ENCODE results near the gene NACC2.

The NACC2 gene

DNA sequence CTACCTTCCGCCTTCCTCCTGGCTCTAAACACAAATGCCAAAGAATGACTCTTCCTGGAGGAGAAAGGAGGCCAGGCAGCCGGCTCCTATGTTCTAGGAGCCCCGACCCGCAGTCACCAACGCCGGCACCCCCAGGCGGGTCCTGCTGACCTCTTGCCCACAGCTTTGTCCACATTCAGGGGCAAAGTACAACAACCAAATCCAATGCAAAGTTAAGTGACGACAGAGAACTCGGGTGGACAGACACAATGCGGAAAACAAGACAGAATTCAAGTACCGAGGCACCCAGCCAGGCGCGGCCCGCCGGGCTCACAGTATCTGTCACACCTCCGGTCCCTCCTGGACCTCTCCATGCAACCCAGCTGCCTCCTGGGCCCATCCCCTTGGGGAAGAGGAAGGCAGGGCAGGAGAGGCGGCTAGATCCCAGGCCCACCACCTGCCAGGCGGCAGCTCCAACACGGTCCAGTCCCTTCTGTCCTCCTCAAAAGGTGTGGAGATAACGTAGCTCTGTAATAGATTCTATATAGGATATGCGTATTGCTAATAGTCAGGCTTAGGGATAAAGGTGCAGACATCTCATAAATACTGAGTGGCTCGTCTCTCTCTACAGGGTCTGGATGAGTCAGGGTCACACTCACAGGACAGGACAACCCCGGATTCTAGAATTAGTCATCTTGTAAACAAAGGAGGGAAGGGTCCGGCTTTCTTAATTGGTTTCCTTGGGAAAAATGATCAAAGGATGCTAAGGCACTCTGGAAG, 87.0 kb downstream of the NACC2 start:
- Histone ChIP-seq H3K4me3 (no peak overlapping the region), H3K27ac (peak overlapping the region in 15 of 21 experiments; percentile 1 to 73 (median 47))

DNA sequence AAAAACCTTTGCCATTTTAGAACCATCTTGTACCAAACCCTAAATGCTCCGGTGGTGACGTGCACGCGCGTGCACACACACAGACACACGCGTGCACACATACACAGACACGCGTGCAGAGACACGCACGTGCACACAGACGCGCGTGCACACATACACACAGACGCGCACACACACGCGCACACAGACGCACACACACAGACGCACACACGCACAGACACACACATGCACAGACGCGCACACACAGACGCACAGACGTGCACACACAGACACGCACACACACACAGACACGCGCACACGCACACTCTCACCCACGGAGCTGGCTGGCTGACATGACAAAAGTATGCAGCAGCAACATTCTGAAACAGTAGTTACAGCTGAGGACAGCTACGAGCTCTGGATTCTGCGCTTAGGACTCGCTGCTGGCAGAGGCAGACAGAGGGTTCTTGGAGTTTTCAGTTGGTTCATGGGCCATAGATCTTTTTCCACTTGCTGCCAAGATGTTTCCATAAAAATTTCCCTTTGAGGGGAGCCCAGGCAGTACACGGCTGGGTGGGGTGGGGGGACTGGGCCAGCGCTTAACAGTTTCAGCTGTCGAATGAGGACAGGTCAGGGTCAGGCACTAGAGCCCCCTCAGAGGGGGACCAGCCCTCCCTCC, 87.7 kb downstream of the NACC2 start:
- Histone ChIP-seq H3K4me3 (no peak overlapping the region), H3K27ac (peak overlapping the region in 13 of 21 experiments; percentile 2 to 73 (median 48))

DNA sequence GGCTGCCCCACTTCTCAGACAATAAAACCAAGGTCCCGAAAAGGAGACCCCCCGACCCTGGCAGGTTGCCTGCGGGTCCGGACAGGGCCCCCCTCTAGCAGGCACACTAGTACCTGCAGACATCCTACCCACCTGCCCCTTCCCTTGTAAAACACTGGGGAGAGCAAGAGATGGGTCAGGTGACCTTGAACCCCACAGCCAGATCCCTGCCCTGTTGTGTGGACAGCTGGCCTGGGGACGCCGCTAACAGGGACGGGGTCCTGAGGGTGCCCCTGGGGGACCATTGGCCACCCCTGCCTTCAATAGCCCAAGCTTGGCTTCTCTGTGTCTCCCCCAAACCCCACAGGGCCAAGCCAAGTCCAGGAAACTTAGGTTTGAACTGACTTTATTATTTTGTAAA, 88.9 kb downstream of the NACC2 start:
- no peak overlapping the region for H3K4me3 ChIP-seq

DNA sequence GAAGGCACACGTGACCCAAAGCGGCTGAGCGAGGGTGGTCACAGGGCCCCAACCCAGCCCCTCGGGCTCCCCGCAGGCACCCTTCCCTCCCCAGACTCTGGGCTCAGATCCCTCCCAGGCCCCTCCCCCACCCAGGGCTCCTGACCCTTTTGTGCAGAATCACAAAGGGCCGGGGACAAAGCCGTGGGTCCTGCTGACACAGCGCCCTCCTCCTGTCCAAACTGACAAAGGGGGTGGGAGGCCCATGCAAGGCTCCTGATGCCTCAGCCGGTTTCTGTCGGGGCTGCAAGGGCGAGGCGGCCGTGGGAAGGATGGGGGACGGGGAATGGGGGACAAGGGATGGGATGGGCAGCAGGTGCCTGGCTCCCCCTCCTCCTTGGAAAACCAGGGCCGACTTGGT, 90.4 kb downstream of the NACC2 start:
- Histone ChIP-seq H3K4me3 (no peak overlapping the region), H3K27ac (no peak overlapping the region)

More for the DNA sequence above, 88.9 kb downstream of the NACC2 start:
- H3K27ac ChIP-seq, result no peak overlapping the region

DNA sequence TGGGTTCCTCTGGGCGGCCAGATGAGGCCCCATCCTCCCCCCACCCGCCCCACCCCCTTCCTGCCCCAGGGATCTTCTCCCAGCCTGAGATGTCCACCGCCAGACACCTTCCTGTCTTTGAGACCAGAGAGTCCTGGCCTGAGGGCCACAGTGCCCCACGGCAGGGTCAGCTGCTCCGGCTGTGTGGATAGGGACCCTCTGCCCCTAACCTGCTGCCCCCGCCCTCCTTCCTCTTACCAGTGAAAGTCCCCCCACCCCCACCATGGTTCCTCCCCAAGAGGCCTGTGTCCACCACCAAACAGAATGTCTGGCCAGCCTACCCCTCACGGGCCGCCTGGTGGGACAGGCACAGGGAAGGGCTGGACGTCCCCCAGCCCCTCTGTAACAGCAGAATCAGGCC, 90.9 kb downstream of the NACC2 start:
- Histone ChIP-seq H3K4me3 (no peak overlapping the region), H3K27ac (peak overlapping the region in 3 of 21 experiments; percentile 18 to 36 (median 19))

DNA sequence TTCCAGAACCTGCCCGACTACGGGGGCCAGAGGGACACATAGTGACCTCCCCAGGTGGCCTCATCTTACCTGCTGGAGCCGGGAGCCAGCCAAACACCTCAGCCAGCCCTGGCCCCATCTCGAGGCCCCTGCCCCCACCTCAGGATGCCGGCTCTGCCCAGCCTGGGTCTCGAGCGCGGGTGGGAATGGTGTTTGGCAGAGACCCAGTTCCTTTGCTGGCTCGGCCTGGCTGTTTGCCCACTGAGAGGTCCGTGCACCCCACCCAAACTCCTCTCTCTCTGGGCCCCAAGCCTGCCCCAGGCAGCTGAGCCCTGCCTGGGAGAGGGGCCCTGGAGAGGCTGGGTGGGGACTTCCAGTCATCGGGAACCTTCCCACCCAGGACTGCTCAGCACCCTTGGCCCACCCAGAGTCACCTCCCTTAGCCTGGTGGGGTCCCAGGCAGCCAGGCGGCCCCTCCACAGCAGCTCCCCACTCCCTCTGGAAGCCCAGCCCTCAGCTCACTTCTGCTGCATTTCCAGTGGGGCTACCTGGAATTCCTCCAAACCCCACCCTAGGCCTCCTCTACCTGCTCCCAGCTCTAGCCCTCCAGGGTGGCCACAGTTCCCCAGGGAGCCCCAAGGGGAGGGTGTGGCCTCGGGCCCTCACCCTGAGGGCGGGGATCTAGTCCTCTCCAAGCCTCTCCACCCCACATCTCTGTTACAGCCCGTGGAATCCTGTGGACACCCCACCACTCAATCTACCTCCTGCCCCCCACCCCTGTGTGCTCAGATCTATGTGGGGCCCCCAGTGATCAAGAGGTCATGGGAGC, 91.5 kb downstream of the NACC2 start:
- H3K27ac ChIP-seq, result peak overlapping the region in 3 of 21 experiments; percentile 18 to 36 (median 19)
- H3K4me3 ChIP-seq, result no peak overlapping the region

DNA sequence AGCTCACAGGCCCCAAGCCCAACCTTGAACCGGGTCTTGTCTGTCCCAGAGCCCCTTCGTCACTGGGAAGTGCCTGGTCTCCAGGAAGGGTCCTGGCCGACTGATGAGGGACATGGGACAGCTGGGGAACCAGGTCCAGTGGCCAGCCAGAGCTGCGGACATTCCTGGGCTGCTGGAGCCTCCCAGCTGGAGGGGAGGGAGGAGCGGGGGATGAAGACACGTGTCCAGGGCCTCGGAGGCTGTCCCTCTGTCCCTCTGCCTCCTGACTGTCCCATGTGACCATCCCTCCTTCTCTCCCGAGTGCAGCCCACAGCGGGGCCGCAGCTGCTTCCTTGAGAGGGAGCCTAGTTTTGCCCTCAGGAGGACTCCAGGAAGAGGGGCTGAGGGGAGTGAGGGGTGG, 92.2 kb downstream of the NACC2 start:
- Histone ChIP-seq H3K4me3 (no peak overlapping the region), H3K27ac (peak overlapping the region in 1 of 21 experiments; percentile 18)

DNA sequence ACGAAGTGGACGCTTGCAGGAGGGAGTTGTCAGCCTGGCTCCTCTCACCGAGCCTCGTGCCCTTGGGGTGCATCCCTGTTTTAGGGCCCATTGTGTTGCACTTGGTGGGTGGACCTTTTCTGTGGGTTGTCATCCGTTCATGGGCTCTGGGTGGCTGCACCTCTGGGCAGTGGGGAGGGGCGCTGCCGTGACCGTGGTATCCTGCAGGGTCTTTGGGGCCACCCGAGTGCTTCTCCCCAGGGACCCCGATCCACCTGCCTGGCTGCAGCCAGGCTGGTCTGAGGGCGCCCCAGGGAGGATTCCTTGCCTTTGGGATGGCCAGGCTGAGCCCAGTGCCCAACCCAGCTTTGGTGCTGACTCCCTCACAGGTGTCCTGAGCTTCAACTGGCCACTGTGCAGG, 92.9 kb downstream of the NACC2 start:
- H3K4me3 ChIP-seq, result no peak overlapping the region
- no peak overlapping the region for H3K27ac ChIP-seq

DNA sequence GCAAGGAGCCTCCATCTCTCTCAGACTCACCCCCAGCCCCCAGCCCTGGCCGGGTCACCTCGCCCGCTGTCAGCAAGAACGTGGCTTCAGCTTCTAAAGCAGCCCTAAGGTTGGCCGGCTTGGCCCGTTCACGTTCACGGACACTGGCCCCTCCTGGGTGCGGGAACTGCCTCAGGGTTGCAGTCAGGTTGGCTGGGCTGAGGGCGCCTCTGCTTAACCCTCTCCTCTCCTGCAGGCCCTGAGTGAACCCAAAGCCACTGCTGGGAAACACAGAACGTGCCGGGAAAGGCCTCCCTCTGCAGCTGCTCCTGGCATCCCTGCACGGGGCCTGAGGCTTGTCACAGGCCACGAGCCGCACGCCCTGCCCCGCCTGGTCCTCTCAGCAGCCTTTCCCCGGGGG, 93.9 kb downstream of the NACC2 start:
- Histone ChIP-seq H3K4me3 (no peak overlapping the region), H3K27ac (no peak overlapping the region)

DNA sequence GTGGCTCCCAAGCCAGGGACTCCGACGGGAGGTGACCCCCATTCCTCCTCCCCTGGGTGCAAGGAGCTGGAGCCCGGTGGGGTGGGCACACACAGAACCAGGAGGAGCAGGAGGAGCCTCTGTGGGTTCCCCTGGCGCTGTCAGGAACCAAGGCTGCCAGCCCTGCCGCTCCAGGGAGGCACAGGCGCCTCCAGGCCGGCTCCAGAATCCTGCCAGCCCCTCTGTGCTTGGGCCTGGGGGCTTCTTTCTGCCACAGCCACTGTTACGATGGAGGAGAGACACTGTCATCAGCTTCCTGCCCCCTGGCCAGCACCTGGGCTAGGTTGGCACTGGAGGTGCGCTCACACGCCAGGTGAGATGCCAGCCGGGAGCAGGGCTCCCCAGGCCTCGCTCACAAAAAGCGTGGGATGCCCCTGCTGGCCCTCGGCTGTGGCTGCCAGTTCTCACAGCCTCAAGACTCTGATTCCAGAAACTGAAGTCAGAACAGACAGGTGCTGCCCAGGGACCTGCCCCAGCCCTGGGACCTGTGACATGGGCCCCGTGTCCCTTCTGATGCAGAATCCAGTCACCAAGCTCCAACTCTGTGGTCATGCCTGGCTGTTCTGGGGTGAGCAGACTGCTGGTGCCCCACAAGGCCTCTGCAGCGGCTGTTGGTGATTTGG, 96.5 kb downstream of the NACC2 start:
- H3K4me3 ChIP-seq, result no peak overlapping the region
- no peak overlapping the region for H3K27ac ChIP-seq

DNA sequence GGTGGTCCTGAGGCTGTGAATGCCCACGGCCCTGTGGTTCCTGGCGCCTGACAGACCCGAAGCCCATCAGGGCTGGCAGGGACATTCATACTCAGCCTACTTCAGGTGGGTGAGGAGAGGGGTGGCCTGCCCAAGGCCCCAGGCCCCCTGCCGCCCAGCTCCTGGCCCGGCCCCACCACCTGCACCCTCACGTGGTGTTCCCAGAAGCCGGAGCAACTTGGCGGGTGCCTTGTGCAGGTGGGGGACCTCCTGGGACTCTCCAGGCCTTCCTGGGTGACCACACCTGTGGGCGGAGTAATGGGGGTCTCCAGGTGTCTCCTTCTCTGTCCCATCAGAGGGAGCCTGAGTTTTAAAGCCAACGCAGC, 97.1 kb downstream of the NACC2 start:
- Histone ChIP-seq H3K4me3 (no peak overlapping the region), H3K27ac (no peak overlapping the region)

DNA sequence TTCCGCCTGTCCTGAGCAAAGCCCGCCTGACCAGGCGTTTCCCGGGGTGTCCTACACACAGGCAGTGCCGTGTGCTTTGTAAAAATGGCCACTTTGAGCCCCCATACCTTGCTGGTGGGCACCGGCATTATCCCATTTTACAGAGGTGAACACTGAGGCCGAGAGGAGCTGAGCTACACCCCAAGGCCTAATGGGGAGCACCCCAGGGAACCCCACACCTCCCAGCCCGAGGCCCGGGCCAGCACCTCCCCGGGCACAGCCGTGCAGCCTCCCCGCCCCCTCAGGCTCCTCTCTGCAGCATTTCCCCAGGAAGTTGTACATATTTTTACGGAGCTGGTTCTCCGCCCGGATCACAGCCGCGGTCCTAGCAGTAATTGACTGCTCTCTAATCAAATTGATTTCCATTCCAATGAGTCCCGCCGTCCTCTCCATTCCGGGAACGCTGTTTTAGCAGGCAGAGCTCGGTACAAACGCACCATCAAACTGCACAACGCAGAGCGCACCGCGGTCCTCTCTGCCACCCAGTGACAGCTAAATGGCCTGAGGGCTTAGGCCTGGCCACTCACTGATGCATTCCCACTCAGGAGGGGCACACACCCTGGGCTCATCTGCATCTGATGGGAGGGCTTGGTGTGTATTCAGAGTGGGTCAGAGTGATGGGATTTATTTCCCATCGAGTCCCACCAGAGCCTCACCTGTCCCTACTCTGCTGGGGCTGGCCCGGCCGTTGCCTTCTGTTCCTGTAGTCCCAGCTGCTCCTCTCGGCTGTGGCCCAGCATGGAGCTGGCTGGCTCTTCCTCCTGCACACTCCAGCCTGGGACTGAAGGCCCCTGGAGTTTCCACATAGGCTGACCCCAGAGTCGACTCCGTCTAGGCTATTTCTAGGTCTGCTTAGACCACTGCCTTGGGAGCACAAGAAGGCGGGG, 97.7 kb downstream of the NACC2 start:
- no peak overlapping the region for H3K27ac ChIP-seq
- H3K4me3 ChIP-seq, result no peak overlapping the region

DNA sequence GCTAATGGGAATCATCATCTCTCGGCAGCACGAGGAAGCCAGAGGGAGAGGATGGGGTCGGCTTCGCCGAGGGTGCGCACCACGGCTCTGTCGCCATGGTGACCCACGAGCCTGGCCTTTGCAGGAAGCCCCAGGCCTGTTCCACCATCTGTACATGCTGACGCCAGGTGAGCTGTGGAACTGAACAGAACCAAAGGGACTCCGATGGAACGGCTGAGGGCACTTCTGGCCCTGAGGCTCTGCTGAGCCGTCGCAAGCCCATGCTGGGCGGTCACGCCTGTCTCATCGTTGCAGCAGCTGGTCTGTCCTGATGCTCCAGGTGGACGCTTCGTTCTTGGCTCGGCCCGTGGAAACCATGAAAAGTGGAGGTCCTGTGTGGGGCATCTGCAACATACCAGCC, 99.3 kb downstream of the NACC2 start:
- Histone ChIP-seq H3K4me3 (no peak overlapping the region), H3K27ac (no peak overlapping the region)

DNA sequence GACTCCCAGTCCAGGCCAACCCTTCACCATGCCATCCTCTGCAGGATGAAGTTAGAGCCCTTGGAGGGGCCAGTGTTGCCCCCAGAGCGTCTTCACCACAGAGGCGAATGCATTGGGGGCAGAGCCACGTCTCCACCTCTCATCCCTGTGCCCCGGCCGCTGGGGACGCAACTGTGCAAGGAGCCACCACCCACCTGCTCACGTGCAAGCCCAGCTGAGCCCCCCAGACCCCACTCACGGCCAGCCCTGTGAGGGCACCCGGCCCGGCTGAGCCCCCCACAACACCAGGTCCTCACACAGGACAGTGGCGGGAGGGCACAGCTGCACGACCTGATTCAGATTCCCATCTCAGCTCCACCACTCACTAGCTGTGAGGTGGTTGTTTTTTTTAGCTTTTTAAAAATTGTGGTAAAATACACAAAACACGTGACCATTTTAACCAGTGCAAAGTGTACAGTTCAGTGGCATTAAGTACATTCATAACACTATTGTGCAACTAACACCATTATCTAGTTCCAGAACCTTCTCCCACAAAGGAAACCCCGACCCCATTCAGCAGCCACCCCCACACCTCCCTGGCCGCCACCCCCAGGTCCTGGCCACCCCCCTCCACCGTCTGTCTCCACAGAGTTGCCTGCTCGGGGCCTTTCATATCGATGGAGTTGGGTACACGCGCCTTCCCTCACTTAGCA, 100.4 kb downstream of the NACC2 start:
- Histone ChIP-seq H3K27ac (peak overlapping the region in 3 of 21 experiments; percentile 87 to 90 (median 88)), H3K4me3 (no peak overlapping the region)

DNA sequence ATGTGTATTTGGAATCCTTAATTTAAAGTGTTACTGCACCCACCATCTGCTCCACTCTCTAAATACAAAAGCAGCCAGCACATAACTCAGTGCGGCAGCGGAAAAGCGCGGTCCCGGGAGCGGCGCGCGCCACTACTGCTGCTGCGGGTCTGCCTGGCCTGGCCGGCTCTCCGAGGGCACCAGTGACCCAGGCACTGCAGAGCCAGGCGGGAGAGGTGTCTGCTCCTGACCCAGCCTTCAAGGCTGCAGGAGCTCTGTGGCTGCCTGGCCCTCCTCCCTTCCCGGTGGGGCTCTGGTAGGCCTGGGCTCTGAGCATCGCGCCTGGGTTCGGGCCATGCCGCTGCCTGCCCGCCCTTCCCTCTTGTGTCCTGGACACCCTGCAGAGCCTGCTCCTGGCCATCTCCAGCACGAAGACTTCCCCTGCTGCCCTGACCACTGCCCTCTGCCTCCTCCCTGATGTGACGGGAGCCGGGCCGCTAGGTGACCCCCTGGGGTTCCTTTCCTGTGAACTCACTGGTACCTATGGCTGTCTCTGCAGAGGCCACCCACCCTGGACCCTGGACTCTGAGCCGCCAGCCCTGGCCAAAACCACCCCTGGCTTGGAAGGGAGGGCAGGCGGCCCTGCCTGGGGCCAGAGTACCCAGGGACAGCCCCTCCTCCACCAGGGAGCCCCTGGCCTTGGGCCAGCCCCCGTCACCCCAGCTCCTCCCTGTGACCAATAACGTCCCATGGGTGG, 101.2 kb downstream of the NACC2 start:
- Histone ChIP-seq H3K4me3 (no peak overlapping the region), H3K27ac (peak overlapping the region in 18 of 21 experiments; percentile 58 to 93 (median 87))

DNA sequence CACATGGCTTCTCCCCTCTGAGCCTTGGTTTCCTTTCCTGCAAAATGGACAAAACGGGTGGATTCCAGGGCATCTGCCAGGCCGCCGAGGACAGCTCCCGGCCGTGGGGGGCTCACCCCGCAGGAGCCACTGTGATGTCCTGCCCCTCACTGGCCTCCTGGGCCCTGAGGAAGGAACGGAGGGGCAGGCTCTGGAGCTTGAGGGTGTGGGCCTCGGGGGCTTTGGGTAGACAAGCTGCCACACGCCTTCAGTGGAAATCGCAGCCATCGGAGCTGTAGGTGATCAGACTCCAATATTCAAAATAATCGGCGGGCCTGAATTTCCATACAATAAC, 101.7 kb downstream of the NACC2 start:
- peak overlapping the region; percentile 15 to 93 (median 86) for H3K27ac ChIP-seq
- H3K4me3 ChIP-seq, result peak overlapping the region in 1 of 7 experiments; percentile 22

DNA sequence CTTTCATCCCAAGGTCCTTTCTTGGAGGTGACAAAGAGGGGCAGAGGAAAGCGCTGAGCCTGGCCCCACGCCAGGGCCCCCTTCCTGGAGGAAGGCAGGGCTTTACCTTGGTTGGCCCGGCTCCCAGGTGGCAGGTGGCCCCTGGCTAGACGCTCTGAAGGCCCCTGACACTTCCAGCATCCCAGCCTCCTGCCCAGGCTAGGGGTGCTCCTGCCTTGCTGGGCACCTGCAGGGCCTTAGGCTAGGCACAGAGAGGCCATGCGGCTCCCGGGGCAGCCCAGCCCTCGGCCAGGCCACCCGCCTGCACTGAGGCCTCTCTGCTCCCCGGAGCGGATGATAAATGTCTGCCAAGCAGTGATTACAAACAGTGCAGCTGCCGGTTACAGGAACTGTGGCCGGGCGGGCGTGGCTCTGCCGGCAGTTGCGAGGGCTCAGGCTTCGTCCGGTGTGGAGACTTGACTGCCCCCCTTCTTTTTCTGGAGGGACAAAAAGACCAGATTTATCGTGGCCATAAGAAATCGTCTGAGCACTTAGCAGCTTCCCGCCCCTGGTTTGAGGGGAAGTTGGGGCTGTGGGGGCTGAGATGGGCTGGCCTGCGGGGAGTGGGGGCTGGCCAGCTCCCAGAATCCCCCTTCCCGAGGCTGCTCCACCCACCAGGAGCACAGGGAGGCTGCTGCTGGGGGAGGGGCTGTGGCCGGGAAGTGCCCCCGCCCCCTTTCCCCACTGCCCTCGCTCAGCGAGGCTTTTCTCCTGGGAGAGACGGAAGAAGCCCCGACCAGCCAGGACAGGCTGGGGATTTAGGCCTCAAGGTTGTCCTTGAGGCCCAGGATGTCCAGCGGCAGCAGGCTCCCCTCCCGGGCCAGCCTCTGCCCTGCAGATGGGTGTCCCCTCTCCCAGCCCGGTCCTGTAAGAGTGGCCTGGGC, 102.3 kb downstream of the NACC2 start:
- H3K27ac ChIP-seq, result peak overlapping the region; percentile 55 to 93 (median 86)
- peak overlapping the region in 4 of 7 experiments; percentile 7 to 22 (median 8) for H3K4me3 ChIP-seq

Data from skin epidermis (tissue), 12 donors.